SW480 (cell line): Measurements from ENCODE around the gene TBC1D9.

ENCODE experiments used
- DNase-seq: peaks from one replicate; pipeline ENCODE4 v3.0.0-alpha.2; 2016; ENCODE audit warnings: low spot score

The TBC1D9 gene

GRCh38 chr4:140612357-140612756 lies 143.8 kb downstream of the TBC1D9 start:
- DNase-seq, result no peak

- no peak for DNase-seq
Measured at GRCh38 chr4:140611854-140612253, 144.3 kb downstream of the TBC1D9 start.

- peak; percentile 52 for DNase-seq
Measured at GRCh38 chr4:140609548-140610425, 146.4 kb downstream of the TBC1D9 start.

GRCh38 chr4:140607852-140608251 lies 148.3 kb downstream of the TBC1D9 start:
- DNase-seq, result no peak

GRCh38 chr4:140604544-140604943 lies 151.6 kb downstream of the TBC1D9 start:
- DNase-seq, result no peak

- DNase-seq, result no peak
Measured at GRCh38 chr4:140603286-140603685, 152.9 kb downstream of the TBC1D9 start.

- DNase-seq, result no peak
Measured at GRCh38 chr4:140602714-140603113, 153.5 kb downstream of the TBC1D9 start.

GRCh38 chr4:140600408-140600807 lies 155.8 kb downstream of the TBC1D9 start:
- DNase-seq, result no peak

- DNase-seq, result peak; percentile 67
Measured at GRCh38 chr4:140595065-140595464, 161.1 kb downstream of the TBC1D9 start.

GRCh38 chr4:140584439-140584838 lies 171.7 kb downstream of the TBC1D9 start:
- no peak for DNase-seq

- no peak for DNase-seq
Measured at GRCh38 chr4:140581078-140581477, 175.1 kb downstream of the TBC1D9 start.

- no peak for DNase-seq
Measured at GRCh38 chr4:140579278-140579677, 176.9 kb downstream of the TBC1D9 start.

GRCh38 chr4:140575489-140575888 lies 180.7 kb downstream of the TBC1D9 start:
- DNase-seq, result no peak

GRCh38 chr4:140571620-140572019 lies 184.6 kb downstream of the TBC1D9 start:
- DNase-seq, result no peak
